Lung (tissue), 12 donors: ENCODE data around the gene MMP23B. TPM values are rescaled to one million over a fixed set of nuclear protein-coding genes. Genes with fewer than 3 reads are reported as not detected.

Experiments
- ATAC-seq: fragments of 200-7000 bp; cut with Tn5 transposase; one replicate; pipeline ENCODE4 v1.9.1; 2020; ENCODE audit warnings: moderate number of reproducible peaks; ENCODE audit not compliant: insufficient read depth, low FRiP score
- DNase-seq, 3 donors: peaks; one replicate each; pipeline ENCODE4 v3.0.0-alpha.2; 2013 to 2017
- H3K27ac ChIP-seq, 2 donors: one replicate each; pipeline ENCODE4 v1.5.1; 2013; ENCODE audit warnings: mild to moderate bottlenecking in 2 of 2, moderate library complexity in 2 of 2, control low read depth in 1 of 2, inconsistent platforms in 1 of 2, low read depth in 1 of 2, low read length in 1 of 2
- H3K27me3 ChIP-seq, 3 donors: one replicate each; pipeline ENCODE4 v1.5.1; 2013; ENCODE audit warnings: low read length in 2 of 3; ENCODE audit not compliant: control insufficient read depth in 3 of 3, insufficient read depth in 3 of 3
- H3K36me3 ChIP-seq, 4 donors: one replicate each; pipeline ENCODE4 v1.5.1; 2013; ENCODE audit warnings: low read length in 4 of 4, mild to moderate bottlenecking in 1 of 4, moderate library complexity in 1 of 4; ENCODE audit not compliant: control insufficient read depth in 4 of 4, insufficient read depth in 4 of 4
- H3K4me1 ChIP-seq, 5 donors: one replicate each; pipeline ENCODE4 v1.5.1; 2013; ENCODE audit warnings: low read length in 5 of 5, mild to moderate bottlenecking in 2 of 5, moderate library complexity in 1 of 5; ENCODE audit not compliant: control insufficient read depth in 5 of 5, insufficient read depth in 5 of 5
- H3K4me3 ChIP-seq: one replicate; pipeline ENCODE4 v1.5.1; 2013; ENCODE audit warnings: mild to moderate bottlenecking, control low read depth, moderate library complexity
- H3K9ac ChIP-seq, 2 donors: one replicate each; pipeline ENCODE4 v1.5.1; 2013; ENCODE audit warnings: low read length in 2 of 2, control low read depth in 1 of 2; ENCODE audit not compliant: insufficient read depth in 1 of 2
- H3K9me3 ChIP-seq, 4 donors: one replicate each; pipeline ENCODE4 v1.5.1; 2013; ENCODE audit warnings: low read length in 3 of 4, mild to moderate bottlenecking in 1 of 4, moderate library complexity in 1 of 4; ENCODE audit not compliant: control insufficient read depth in 4 of 4, insufficient read depth in 3 of 4
- CTCF ChIP-seq: IDR thresholded peaks from 2 replicates; pipeline ENCODE4 v1.5.1; 2012; ENCODE audit warnings: mild to moderate bottlenecking; ENCODE audit errors: control extremely low read depth, extremely low read depth
- WGBS, 2 donors: extraction: QIAGEN DNeasy Blood & Tissue Kit; methylation state at CpG; one replicate each; pipeline ENCODE4 v1.1.7; 2013; 5-methylcytosine and 5-hydroxymethylcytosine counted together
- polyA plus RNA-seq, 2 donors: library from polyadenylated mRNA; stranded (reverse); fragments of 200-250 nt; gene quantifications; one replicate each; pipeline ENCODE4 v1.2.1, GENCODE V29; 2013
- total RNA-seq, 2 donors: library from RNA; depleted of rRNA in 1 of 2; stranded (reverse); fragments of >200 nt in 1 of 2; gene quantifications; one replicate each; pipeline ENCODE4 v1.2.1, GENCODE V29; 2014 to 2021
- donor health status: control.
- donor health status: control.
- donor health status: Bipolar disorder and iron deficiency.
- donor health status: healthy.
- donor health status: DM: yes; HTN: yes; CAD: no.

MMP23B gene
- total and polyA plus RNA-seq, 4 donors, result 14.1 to 40.3 (median 22.1) TPM

DNA sequence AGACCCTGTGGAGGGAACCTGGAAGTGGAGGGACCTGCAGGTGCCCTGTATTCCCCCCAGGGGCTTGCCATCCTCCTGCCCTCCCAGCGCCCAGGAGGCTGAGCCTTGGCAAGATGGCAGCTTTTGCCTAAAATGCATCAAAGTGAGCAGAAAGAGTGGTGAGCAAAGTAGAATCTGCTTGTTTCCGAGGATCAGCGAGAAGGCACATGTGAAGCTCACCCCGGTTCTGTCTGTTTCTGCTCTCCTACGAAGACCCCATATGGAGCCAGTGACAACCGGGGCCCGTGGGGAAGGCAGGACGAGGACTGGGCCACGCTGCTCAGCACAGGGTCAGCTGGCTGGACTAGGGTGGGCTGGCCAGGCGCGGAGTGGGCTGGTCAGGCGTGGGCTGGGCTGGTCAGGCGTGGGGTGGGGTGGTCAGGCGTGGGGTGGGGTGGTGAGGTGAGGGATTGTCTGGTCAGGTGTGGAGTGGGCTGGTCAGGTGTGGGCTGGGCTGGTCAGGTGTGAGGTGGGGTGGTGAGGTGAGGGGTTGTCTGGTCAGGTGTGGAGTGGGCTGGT, 26.9 kb upstream of the MMP23B start:
- Histone ChIP-seq H3K27ac (no peak overlapping the region), H3K36me3 (no peaks in the 10 kb centered on the region), H3K9me3 (no peaks in the 10 kb centered on the region), H3K4me3 (no peak overlapping the region), H3K4me1 (peaks cover 0 to 7% (median 0%) of the 10 kb centered on the region in 5 donors), H3K9ac (no peak overlapping the region), H3K27me3 (peaks cover 0 to 17% (median 6%) of the 10 kb centered on the region in 3 donors)
- ATAC-seq (no peak), DNase-seq (no peak)
- no peak for TF ChIP-seq CTCF
- 81 to 90% methylated on average over 14 of the region's 14 CpGs for WGBS, 2 donors

DNA sequence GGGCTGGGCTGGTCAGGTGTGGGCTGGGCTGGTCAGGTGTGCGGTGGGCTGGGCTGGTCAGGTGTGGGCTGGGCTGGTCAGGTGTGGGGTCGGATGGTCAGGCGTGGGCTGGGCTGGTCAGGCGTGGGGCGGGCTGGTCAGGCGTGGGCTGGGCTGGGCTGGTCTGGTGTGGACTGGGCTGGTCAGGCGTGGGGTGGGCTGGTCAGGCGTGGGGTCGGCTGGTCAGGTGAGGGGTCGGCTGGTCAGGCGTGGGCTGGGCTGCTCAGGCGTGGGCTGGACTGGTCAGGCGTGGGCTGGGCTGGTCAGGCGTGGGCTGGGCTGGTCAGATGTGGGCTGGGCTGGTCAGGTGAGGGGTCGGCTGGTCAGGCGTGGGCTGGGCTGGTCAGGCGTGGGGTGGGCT, 26.2 kb upstream of the MMP23B start:
- Histone ChIP-seq H3K9me3 (no peaks in the 10 kb centered on the region), H3K9ac (no peak overlapping the region), H3K4me1 (peaks cover 0 to 1% (median 0%) of the 10 kb centered on the region in 5 donors), H3K36me3 (no peaks in the 10 kb centered on the region), H3K27ac (no peak overlapping the region), H3K4me3 (no peak overlapping the region), H3K27me3 (peaks cover 0 to 11% (median 3%) of the 10 kb centered on the region in 3 donors)
- 92 to 97% methylated on average over 17 of the region's 17 CpGs for WGBS, 2 donors
- DNase-seq (no peak), ATAC-seq (no peak)
- TF ChIP-seq CTCF, result no peak

DNA sequence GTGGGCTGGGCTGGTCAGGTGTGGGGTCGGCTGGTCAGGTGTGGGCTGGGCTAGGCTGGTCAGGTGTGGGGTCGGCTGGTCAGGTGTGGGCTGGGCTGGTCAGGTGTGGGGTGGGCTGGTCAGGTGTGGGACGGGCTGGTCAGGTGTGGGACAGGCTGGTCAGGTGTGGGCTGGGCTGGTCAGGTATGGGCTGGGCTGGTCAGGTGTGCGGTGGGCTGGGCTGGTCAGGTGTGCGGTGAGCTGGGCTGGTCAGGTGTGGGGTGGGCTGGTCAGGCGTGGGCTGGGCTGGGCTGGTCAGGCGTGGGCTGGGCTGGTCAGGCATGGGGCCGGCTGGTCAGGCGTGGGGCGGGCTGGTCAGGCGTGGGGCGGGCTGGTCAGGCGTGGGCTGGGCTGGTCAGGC, 25.7 kb upstream of the MMP23B start:
- no peaks in the 10 kb centered on the region for H3K9me3 ChIP-seq
- H3K4me1 ChIP-seq, result peaks cover 0 to 3% (median 0%) of the 10 kb centered on the region in 5 donors
- 89 to 90% methylated on average over 12 to 13 of the region's 13 CpGs for WGBS, 2 donors
- H3K4me3 ChIP-seq, result no peak overlapping the region
- no peak overlapping the region for H3K27ac ChIP-seq
- ATAC-seq (no peak), DNase-seq (no peak)
- no peaks in the 10 kb centered on the region for H3K36me3 ChIP-seq
- peaks cover 0 to 6% (median 0%) of the 10 kb centered on the region in 3 donors for H3K27me3 ChIP-seq
- no peak for TF ChIP-seq CTCF
- no peak overlapping the region for H3K9ac ChIP-seq
